Bronchial epithelial cell (primary cell): ENCODE measurements around the gene VSIG10L. TPM values are rescaled to one million over a fixed set of nuclear protein-coding genes. Genes with fewer than 3 reads are reported as not detected.

Experiments used
- DNase-seq: peaks from one replicate; pipeline ENCODE4 v3.0.0-alpha.2; 2010; ENCODE audit warnings: low read depth
- FAIRE-seq: peaks from 2 replicates; lab custom pipeline; 2011; peaks lifted over from hg19 to GRCh38; lab: Jason Lieb, UNC
- H3K27me3 ChIP-seq: 2 replicates; pipeline ENCODE4 v1.5.1; 2011; ENCODE audit warnings: low read length; ENCODE audit not compliant: control insufficient read depth, insufficient read depth
- H3K36me3 ChIP-seq: 2 replicates; pipeline ENCODE4 v1.5.1; 2011; ENCODE audit warnings: low read length; ENCODE audit not compliant: control insufficient read depth, insufficient read depth
- H3K4me3 ChIP-seq: 2 replicates; pipeline ENCODE4 v1.5.1; 2011; ENCODE audit warnings: mild to moderate bottlenecking, low read depth, low read length, control low read depth
- CTCF ChIP-seq: IDR thresholded peaks from 2 replicates; pipeline ENCODE4 v1.5.1; 2011; ENCODE audit warnings: mild to moderate bottlenecking, moderate library complexity, low read length, control low read depth, inconsistent platforms; ENCODE audit not compliant: insufficient read depth, severe bottlenecking
- total RNA-seq: library from RNA; depleted of rRNA; stranded (reverse); fragments of >200 nt; gene quantifications from 2 replicates; pipeline ENCODE4 v1.2.1, GENCODE V29; 2014

The VSIG10L gene
- total RNA-seq, 1 donor from 2014 or later: 0.53 TPM

GRCh38 chr19:51361239-51361638, 19.3 kb upstream of the VSIG10L start:
- H3K27me3 ChIP-seq: no peaks in the 10 kb centered on the region
- DNase-seq: no peak
- H3K4me3 ChIP-seq: no peak overlapping the region
- H3K36me3 ChIP-seq: peaks cover 2% of the 10 kb centered on the region
- no peak for TF ChIP-seq CTCF
- no peak for FAIRE-seq

GRCh38 chr19:51359294-51359693, 17.4 kb upstream of the VSIG10L start:
- no peak for FAIRE-seq
- H3K36me3 ChIP-seq: peaks cover 2% of the 10 kb centered on the region
- no peak overlapping the region for H3K4me3 ChIP-seq
- DNase-seq: peak; percentile 86
- TF ChIP-seq CTCF: no peak
- no peaks in the 10 kb centered on the region for H3K27me3 ChIP-seq

- no peaks in the 10 kb centered on the region for H3K27me3 ChIP-seq
- H3K36me3 ChIP-seq: peaks cover 3% of the 10 kb centered on the region
- FAIRE-seq: no peak
- no peak overlapping the region for H3K4me3 ChIP-seq
- DNase-seq: no peak
- TF ChIP-seq CTCF: no peak
These were observed 16.0 kb upstream of the VSIG10L start for GRCh38 chr19:51357952-51358351.

GRCh38 chr19:51356159-51356801, 14.3 kb upstream of the VSIG10L start:
- TF ChIP-seq CTCF: no peak
- H3K27me3 ChIP-seq: no peaks in the 10 kb centered on the region
- no peak overlapping the region for H3K4me3 ChIP-seq
- peaks cover 6% of the 10 kb centered on the region for H3K36me3 ChIP-seq
- FAIRE-seq (no peak), DNase-seq (no peak)

GRCh38 chr19:51354742-51355148, 12.8 kb upstream of the VSIG10L start:
- Histone ChIP-seq H3K36me3 (peaks cover 6% of the 10 kb centered on the region), H3K4me3 (no peak overlapping the region), H3K27me3 (no peaks in the 10 kb centered on the region)
- DNase-seq (no peak), FAIRE-seq (no peak)
- no peak for TF ChIP-seq CTCF
